Loucy (cell line): Measurements from ENCODE around the gene CSNK1G3.

Source experiments
- H2AFZ ChIP-seq: fragments of 200-600 bp; sonication (generic); 2 replicates; pipeline ENCODE4 v1.6.0; 2016; ENCODE audit warnings: antibody characterized with exemption, mild to moderate bottlenecking, low read length, moderate library complexity
- H3F3A ChIP-seq: fragments of 200-600 bp; 2 replicates; pipeline ENCODE4 v1.6.0; 2016; ENCODE audit warnings: antibody characterized with exemption, low read depth, mild to moderate bottlenecking
- H3K27me3 ChIP-seq: fragments of 200-600 bp; sonication (generic); 2 replicates; pipeline ENCODE4 v1.6.1; 2014; ENCODE audit warnings: low read length, mild to moderate bottlenecking; ENCODE audit not compliant: insufficient read depth, poor library complexity, severe bottlenecking
- H3K36me3 ChIP-seq: fragments of 200-600 bp; sonication (generic); 2 replicates; pipeline ENCODE4 v1.6.1; 2016; ENCODE audit warnings: low read length; ENCODE audit not compliant: insufficient read depth
- H3K4me1 ChIP-seq: fragments of 200-600 bp; sonication (generic); 2 replicates; pipeline ENCODE4 v1.5.1; 2014; ENCODE audit warnings: low read length, mild to moderate bottlenecking; ENCODE audit not compliant: insufficient read depth, poor library complexity, severe bottlenecking
- H3K4me2 ChIP-seq: fragments of 200-600 bp; sonication (generic); 2 replicates; pipeline ENCODE4 v1.6.0; 2014; ENCODE audit warnings: antibody characterized with exemption, low read length, low read depth, mild to moderate bottlenecking; ENCODE audit not compliant: poor library complexity, severe bottlenecking
- H3K4me3 ChIP-seq: fragments of 200-600 bp; sonication (generic); 2 replicates; pipeline ENCODE4 v1.5.1; 2014; ENCODE audit warnings: low read length, mild to moderate bottlenecking, mixed read lengths; ENCODE audit not compliant: poor library complexity, severe bottlenecking
- H3K79me2 ChIP-seq: fragments of 200-600 bp; sonication (generic); 2 replicates; pipeline ENCODE4 v1.6.1; 2014; ENCODE audit warnings: low read length; ENCODE audit not compliant: insufficient read depth
- H3K9ac ChIP-seq: fragments of 200-600 bp; sonication (generic); 2 replicates; pipeline ENCODE4 v1.6.0; 2014; ENCODE audit warnings: mild to moderate bottlenecking, low read depth, low read length, moderate library complexity; ENCODE audit not compliant: poor library complexity, severe bottlenecking
- H3K9me2 ChIP-seq: fragments of 200-600 bp; sonication (generic); replicated peaks from 2 replicates; pipeline ENCODE4 v1.6.1; 2016; ENCODE audit warnings: low read depth, low read length, mixed read lengths
- H3K9me3 ChIP-seq: fragments of 200-600 bp; sonication (generic); 2 replicates; pipeline ENCODE4 v1.6.1; 2014; ENCODE audit warnings: mild to moderate bottlenecking, antibody characterized with exemption, low read length, low read depth; ENCODE audit not compliant: insufficient read depth
- H4K20me1 ChIP-seq: fragments of 200-600 bp; sonication (generic); 2 replicates; pipeline ENCODE4 v1.6.0; 2014; ENCODE audit warnings: antibody characterized with exemption, low read length, mild to moderate bottlenecking; ENCODE audit not compliant: insufficient read depth, poor library complexity, severe bottlenecking
- EZH2phosphoT487 ChIP-seq: fragments of 200-600 bp; IDR thresholded peaks from 2 replicates; pipeline ENCODE4 v1.6.1; 2018; ENCODE audit warnings: antibody characterized with exemption, mild to moderate bottlenecking, moderate library complexity, borderline replicate concordance
- TF ChIP-seq, protein P1 (sequence below): fragments of 200-600 bp; sonication (generic); conservative IDR thresholded peaks from 2 replicates; pipeline ENCODE4 v1.5.1; 2014; ENCODE audit warnings: mild to moderate bottlenecking, antibody characterized with exemption, low read length

The CSNK1G3 gene

DNA sequence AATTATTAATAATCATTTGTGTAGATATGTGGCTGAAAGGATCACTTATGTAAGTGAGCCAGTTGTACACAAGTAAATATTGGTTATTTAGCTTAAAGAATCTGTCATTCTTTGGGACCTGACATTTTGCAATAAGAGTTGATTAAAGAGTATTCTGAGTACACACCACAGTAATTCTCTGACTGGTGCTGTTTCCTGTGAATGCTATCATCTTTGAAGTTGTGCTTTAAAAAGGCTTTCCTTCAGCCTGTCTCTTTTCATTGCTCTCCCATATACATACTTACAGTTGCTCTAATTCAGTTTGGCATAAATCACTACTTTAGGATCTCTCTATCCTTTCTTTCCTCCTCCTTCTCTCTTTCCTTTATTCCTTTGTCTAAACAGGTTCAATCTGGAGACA, 8.7 kb upstream of the CSNK1G3 start:
- H3K79me2 ChIP-seq: no peaks in the 10 kb centered on the region
- 0 out of 2 replicates have a peak overlapping the region, but pooled peaks have one; percentile 33 for H2AFZ ChIP-seq
- TF ChIP-seq, protein P1, sequence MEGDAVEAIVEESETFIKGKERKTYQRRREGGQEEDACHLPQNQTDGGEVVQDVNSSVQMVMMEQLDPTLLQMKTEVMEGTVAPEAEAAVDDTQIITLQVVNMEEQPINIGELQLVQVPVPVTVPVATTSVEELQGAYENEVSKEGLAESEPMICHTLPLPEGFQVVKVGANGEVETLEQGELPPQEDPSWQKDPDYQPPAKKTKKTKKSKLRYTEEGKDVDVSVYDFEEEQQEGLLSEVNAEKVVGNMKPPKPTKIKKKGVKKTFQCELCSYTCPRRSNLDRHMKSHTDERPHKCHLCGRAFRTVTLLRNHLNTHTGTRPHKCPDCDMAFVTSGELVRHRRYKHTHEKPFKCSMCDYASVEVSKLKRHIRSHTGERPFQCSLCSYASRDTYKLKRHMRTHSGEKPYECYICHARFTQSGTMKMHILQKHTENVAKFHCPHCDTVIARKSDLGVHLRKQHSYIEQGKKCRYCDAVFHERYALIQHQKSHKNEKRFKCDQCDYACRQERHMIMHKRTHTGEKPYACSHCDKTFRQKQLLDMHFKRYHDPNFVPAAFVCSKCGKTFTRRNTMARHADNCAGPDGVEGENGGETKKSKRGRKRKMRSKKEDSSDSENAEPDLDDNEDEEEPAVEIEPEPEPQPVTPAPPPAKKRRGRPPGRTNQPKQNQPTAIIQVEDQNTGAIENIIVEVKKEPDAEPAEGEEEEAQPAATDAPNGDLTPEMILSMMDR: no peak
- no peak for TF ChIP-seq EZH2phosphoT487
- H4K20me1 ChIP-seq: no peaks in the 10 kb centered on the region
- peaks cover 5% of the 10 kb centered on the region for H3K4me1 ChIP-seq
- H3K9me2 ChIP-seq: no peaks in the 10 kb centered on the region
- H3K27me3 ChIP-seq: no peaks in the 10 kb centered on the region
- peak overlapping the region; percentile 20 for H3K4me2 ChIP-seq
- no peak overlapping the region for H3K9ac ChIP-seq
- H3K4me3 ChIP-seq: no peak overlapping the region
- no peaks in the 10 kb centered on the region for H3K36me3 ChIP-seq
- no peaks in the 10 kb centered on the region for H3F3A ChIP-seq
- H3K9me3 ChIP-seq: no peaks in the 10 kb centered on the region

DNA sequence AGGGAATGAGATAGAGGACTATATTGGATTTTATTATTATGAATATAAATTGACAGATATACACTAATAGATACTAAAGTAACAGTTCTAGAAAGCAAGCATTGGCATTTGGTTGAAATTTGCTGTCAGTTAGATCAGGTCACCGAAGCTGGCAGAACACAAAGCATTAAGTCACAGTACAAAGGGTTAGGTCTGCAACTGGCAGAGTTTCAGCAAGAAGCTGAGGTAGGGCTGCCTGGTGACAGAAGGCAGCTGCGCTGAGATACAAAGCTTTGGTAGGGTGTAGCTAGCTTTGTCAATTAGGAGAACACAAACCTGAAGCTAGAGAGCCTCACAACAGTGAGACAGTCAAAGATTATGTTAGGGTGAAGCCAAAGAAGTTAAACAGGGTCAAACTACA, 6.3 kb upstream of the CSNK1G3 start:
- no peak for TF ChIP-seq EZH2phosphoT487
- TF ChIP-seq, protein P1: no peak
- H3K79me2 ChIP-seq: no peaks in the 10 kb centered on the region
- H3K27me3 ChIP-seq: no peaks in the 10 kb centered on the region
- H4K20me1 ChIP-seq: no peaks in the 10 kb centered on the region
- no peaks in the 10 kb centered on the region for H3K9me2 ChIP-seq
- H3K4me3 ChIP-seq: no peak overlapping the region
- H3K9ac ChIP-seq: no peak overlapping the region
- no peak overlapping the region for H3K4me2 ChIP-seq
- no peaks in the 10 kb centered on the region for H3K9me3 ChIP-seq
- no peaks in the 10 kb centered on the region for H3K36me3 ChIP-seq
- peaks cover 5% of the 10 kb centered on the region for H3K4me1 ChIP-seq
- H3F3A ChIP-seq: no peaks in the 10 kb centered on the region
- H2AFZ ChIP-seq: peak overlapping the region; percentile 33; the same call in 1 of the 2 replicates

DNA sequence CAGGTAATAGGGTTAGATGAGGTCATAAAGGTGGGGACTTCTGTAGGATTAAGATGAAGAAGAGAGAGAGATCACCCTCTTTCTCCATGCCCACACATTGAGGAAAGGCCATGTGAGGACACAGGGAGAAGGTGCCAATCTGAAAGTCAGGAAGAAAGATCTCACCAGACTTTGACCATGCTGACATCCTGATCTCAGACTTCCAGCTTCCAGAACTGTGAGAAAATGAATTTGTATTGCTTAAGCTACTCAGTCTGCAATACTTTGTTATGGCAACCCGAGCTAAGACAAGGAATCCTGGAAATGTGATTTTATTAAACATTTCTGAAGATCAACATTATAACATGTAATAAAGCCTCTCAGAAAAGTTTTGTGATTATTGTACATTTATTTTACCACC, 3.5 kb upstream of the CSNK1G3 start:
- peaks cover 11% of the 10 kb centered on the region for H3K4me1 ChIP-seq
- no peak overlapping the region for H3K4me2 ChIP-seq
- H3K9ac ChIP-seq: no peak overlapping the region
- no peak overlapping the region for H3K4me3 ChIP-seq
- no peak overlapping the region for H2AFZ ChIP-seq
- H3K36me3 ChIP-seq: no peaks in the 10 kb centered on the region
- H3F3A ChIP-seq: no peaks in the 10 kb centered on the region
- peaks cover 6% of the 10 kb centered on the region; the same call in 1 of the 2 replicates for H3K79me2 ChIP-seq
- no peak for TF ChIP-seq EZH2phosphoT487
- TF ChIP-seq, protein P1: no peak
- H4K20me1 ChIP-seq: peaks cover 4% of the 10 kb centered on the region
- H3K9me3 ChIP-seq: no peaks in the 10 kb centered on the region
- H3K9me2 ChIP-seq: no peaks in the 10 kb centered on the region
- H3K27me3 ChIP-seq: no peaks in the 10 kb centered on the region
